MV-4-11 (cell line): Measurements from ENCODE around the gene CACHD1.

ENCODE experiments used
- DNase-seq: peaks from one replicate; lab custom pipeline; 2025; lab: John Stamatoyannopoulos, UW

The CACHD1 gene

GRCh38 chr1:64654519-64655341 is 184.8 kb downstream of the CACHD1 start:
- DNase-seq: no peak

- DNase-seq: no peak
Observed at GRCh38 chr1:64655861-64656260, 185.9 kb downstream of the CACHD1 start.

- DNase-seq: no peak
Observed at GRCh38 chr1:64659478-64660138, 189.7 kb downstream of the CACHD1 start.

- DNase-seq: no peak
Observed at GRCh38 chr1:64663668-64664067, 193.7 kb downstream of the CACHD1 start.

- DNase-seq: no peak
Observed at GRCh38 chr1:64664299-64664698, 194.4 kb downstream of the CACHD1 start.

GRCh38 chr1:64669098-64669675 is 199.3 kb downstream of the CACHD1 start:
- no peak for DNase-seq

- DNase-seq: no peak
Observed at GRCh38 chr1:64675718-64676345, 205.9 kb downstream of the CACHD1 start.

GRCh38 chr1:64676386-64676785 is 206.5 kb downstream of the CACHD1 start:
- DNase-seq: no peak

GRCh38 chr1:64677532-64677931 is 207.6 kb downstream of the CACHD1 start:
- no peak for DNase-seq

- DNase-seq: no peak
Observed at GRCh38 chr1:64678366-64678765, 208.4 kb downstream of the CACHD1 start.

- no peak for DNase-seq
Observed at GRCh38 chr1:64679177-64679576, 209.2 kb downstream of the CACHD1 start.

GRCh38 chr1:64680599-64680998 is 210.7 kb downstream of the CACHD1 start:
- no peak for DNase-seq

- no peak for DNase-seq
Observed at GRCh38 chr1:64681043-64681442, 211.1 kb downstream of the CACHD1 start.

- DNase-seq: no peak
Observed at GRCh38 chr1:64683419-64683818, 213.5 kb downstream of the CACHD1 start.

GRCh38 chr1:64685217-64685616 is 215.3 kb downstream of the CACHD1 start:
- peak; percentile 7 for DNase-seq

- DNase-seq: no peak
Observed at GRCh38 chr1:64685765-64686341, 215.9 kb downstream of the CACHD1 start.

GRCh38 chr1:64686828-64687724 is 217.1 kb downstream of the CACHD1 start:
- peak; percentile 1 for DNase-seq

GRCh38 chr1:64687725-64688327 is 217.9 kb downstream of the CACHD1 start:
- no peak for DNase-seq

GRCh38 chr1:64691626-64692025 is 221.7 kb downstream of the CACHD1 start:
- no peak for DNase-seq

GRCh38 chr1:64692911-64693310 is 223.0 kb downstream of the CACHD1 start:
- no peak for DNase-seq

GRCh38 chr1:64693406-64693805 is 223.5 kb downstream of the CACHD1 start:
- no peak for DNase-seq
